GM12878 (cell line): Measurements from ENCODE around the gene GCFC2. TPM values are rescaled to one million over a fixed set of nuclear protein-coding genes. Genes with fewer than 3 reads are reported as not detected.

ENCODE experiments used
- ATAC-seq: fragments of 200-7000 bp; cut with Tn5 transposase; 3 replicates; pipeline ENCODE4 v1.9.1; 2020; ENCODE audit warnings: mild to moderate bottlenecking, moderate library complexity
- BruUV-seq: library from RNA; stranded (reverse); fragments of 400-500 nt; replicated peaks from 2 replicates; lab custom pipeline; 2021; lab: Mats Ljungman, UMichigan
- CTCF ChIA-PET: fragments of 300-600 bp; sonication (Branson Sonifier 250); formaldehyde crosslinking; extraction: SDS; loops from one replicate; lab custom pipeline; 2021; ENCODE audit warnings: inconsistent platforms; lab: Yijun Ruan, JAX
- POLR2A ChIA-PET: fragments of 350-600 bp; formaldehyde crosslinking; extraction: SDS; loops from one replicate; lab custom pipeline; 2021; ENCODE audit warnings: inconsistent platforms; lab: Charles Lee
- RAD21 ChIA-PET: fragments of 300-600 bp; sonication (Branson Sonifier 250); formaldehyde crosslinking; loops from one replicate; lab custom pipeline; 2023; ENCODE audit warnings: antibody characterized with exemption; ENCODE audit not compliant: unreplicated experiment; lab: Charles Lee
- SMC1A ChIA-PET: fragments of 300-600 bp; sonication (Branson Sonifier 250); formaldehyde crosslinking; loops from one replicate; lab custom pipeline; 2023; ENCODE audit not compliant: unreplicated experiment, uncharacterized antibody; lab: Charles Lee
- DNase-seq: peaks from one replicate; pipeline ENCODE4 v3.0.0-alpha.2; 2011; ENCODE audit warnings: low read depth, low spot score
- FAIRE-seq: peaks from 3 replicates; lab custom pipeline; 2011; peaks lifted over from hg19 to GRCh38; lab: Jason Lieb, UNC
- H2AFZ ChIP-seq: 2 replicates; pipeline ENCODE4 v1.6.0; 2011; ENCODE audit warnings: low read depth, low read length, control low read depth; ENCODE audit not compliant: control insufficient read depth
- H3K27ac ChIP-seq: 2 replicates; pipeline ENCODE4 v1.5.1; 2011; ENCODE audit warnings: control low read depth; ENCODE audit not compliant: control insufficient read depth, insufficient read depth
- H3K27me3 ChIP-seq, 2 experiments: replicated peaks in 1 of 2; 2 replicates each; pipeline versions ENCODE4 v1.6.0 to v1.6.1; 2011; ENCODE audit warnings: low read length in 1 of 2; ENCODE audit not compliant: control insufficient read depth in 2 of 2, insufficient read depth in 2 of 2
- H3K36me3 ChIP-seq, 2 experiments: 2 replicates each; pipeline ENCODE4 v1.5.1; 2011; ENCODE audit warnings: low read length in 1 of 2; ENCODE audit not compliant: control insufficient read depth in 2 of 2, insufficient read depth in 2 of 2
- H3K4me1 ChIP-seq: 2 replicates; pipeline ENCODE4 v1.6.1; 2011; ENCODE audit warnings: mild to moderate bottlenecking, low read length, moderate library complexity, mixed read lengths; ENCODE audit not compliant: control insufficient read depth, insufficient read depth
- H3K4me2 ChIP-seq: 2 replicates; pipeline ENCODE4 v1.6.0; 2011; ENCODE audit warnings: control low read depth; ENCODE audit not compliant: control insufficient read depth, insufficient read depth
- H3K4me3 ChIP-seq: fragments of 200-600 bp; sonication (generic); 2 replicates; pipeline ENCODE4 v1.5.1; 2016
- H3K79me2 ChIP-seq: 2 replicates; pipeline ENCODE4 v1.6.0; 2011; ENCODE audit warnings: low read length; ENCODE audit not compliant: control insufficient read depth, insufficient read depth
- H3K9ac ChIP-seq: 2 replicates; pipeline ENCODE4 v1.8.0; 2011; ENCODE audit warnings: low read length, control low read depth, mixed read lengths; ENCODE audit not compliant: control insufficient read depth, insufficient read depth
- H3K9me3 ChIP-seq: replicated peaks from 3 replicates; pipeline ENCODE4 v1.5.1; 2011; ENCODE audit warnings: mild to moderate bottlenecking, low read length; ENCODE audit not compliant: control insufficient read depth, insufficient read depth
- H4K20me1 ChIP-seq: 2 replicates; pipeline ENCODE4 v1.6.0; 2011; ENCODE audit not compliant: control insufficient read depth, insufficient read depth
- BRCA1 ChIP-seq: IDR thresholded peaks from 2 replicates; pipeline ENCODE4 v1.6.1; 2011; ENCODE audit warnings: low read depth, low read length, improper control_type of control experiment
- CBFB ChIP-seq: IDR thresholded peaks from 2 replicates; pipeline ENCODE4 v1.6.1; 2016; ENCODE audit warnings: antibody characterized with exemption, low read depth
- FOXK2 ChIP-seq: fragments of 450-650 bp; IDR thresholded peaks from 2 replicates; pipeline ENCODE4 v1.6.1; 2017; ENCODE audit warnings: mild to moderate bottlenecking, moderate library complexity
- PAX8 ChIP-seq: fragments of 450-650 bp; IDR thresholded peaks from 2 replicates; pipeline ENCODE4 v1.6.1; 2017; ENCODE audit warnings: mild to moderate bottlenecking, moderate library complexity
- TBL1XR1 ChIP-seq: IDR thresholded peaks from 2 replicates; pipeline ENCODE4 v1.6.1; 2012; ENCODE audit warnings: low read depth, low read length, improper control_type of control experiment
- WGBS: methylation state at CpG from one replicate; pipeline ENCODE4 v1.1.6; 2016; ENCODE audit warnings: low lambda C conversion rate; ENCODE audit not compliant: insufficient replicate concordance, insufficient coverage; ENCODE audit errors: missing lambda C conversion rate; 5-methylcytosine and 5-hydroxymethylcytosine counted together
- in situ Hi-C: fragments of 300-500 bp; cut with MboI; formaldehyde crosslinking; loops from 9 replicates; pipeline ENCODE4 v1.14.3; 2018; ENCODE audit warnings: mixed read lengths
- intact Hi-C: fragments of 100-400 bp; cut with micrococcal nuclease; formaldehyde crosslinking; loops from one replicate; pipeline ENCODE4 v1.14.2; 2022; ENCODE audit not compliant: unreplicated experiment
- polyA plus RNA-seq, 11 experiments: library from polyadenylated mRNA; depleted of rRNA in 4 of 11; unstranded in 6 of 11; stranded (reverse) in 5 of 11; fragments of >200 nt; fragmentation: Nextera tagmentation in 4 of 11; fragmentation: Illumina TruSeq in 1 of 11; extraction: Ambion mirVana in 4 of 11; extraction: Trizol in 1 of 11; gene quantifications; 1 replicate in 1 of 11; 2 replicates in 10 of 11; pipeline versions ENCODE4 v1.2.1 to v1.2.3, GENCODE V29; 2011 to 2016; ENCODE audit warnings: inconsistent platforms in 2 of 11, missing spikeins in 2 of 11, low read depth in 1 of 11
- total RNA-seq, 4 experiments: library from RNA; depleted of rRNA in 3 of 4; stranded (reverse); fragments of >200 nt in 3 of 4; fragmentation: Illumina TruSeq in 1 of 4; extraction: Trizol in 1 of 4; gene quantifications; 2 replicates each; pipeline versions ENCODE4 v1.2.1 to v1.2.3, GENCODE V29; 2013 to 2021
- TF ChIP-seq, protein P1 (sequence below), 3 experiments: IDR thresholded peaks in 2 of 3; conservative IDR thresholded peaks in 1 of 3; 2 replicates each; pipeline ENCODE4 v1.5.1; 2011; ENCODE audit warnings: low read depth in 3 of 3, low read length in 3 of 3, mild to moderate bottlenecking in 3 of 3, control low read depth in 2 of 3, moderate library complexity in 2 of 3, inconsistent platforms in 1 of 3, mixed read lengths in 1 of 3; ENCODE audit not compliant: control insufficient read depth in 2 of 3, insufficient read depth in 1 of 3; ENCODE audit errors: extremely low read depth in 1 of 3

Gene GCFC2
- total and polyA plus RNA-seq, 10 of the 15 experiments (the other 5 are each of a cell fraction or from before 2014, with no cell fraction given) = 15.5 to 36.5 (median 27.4) TPM

DNA sequence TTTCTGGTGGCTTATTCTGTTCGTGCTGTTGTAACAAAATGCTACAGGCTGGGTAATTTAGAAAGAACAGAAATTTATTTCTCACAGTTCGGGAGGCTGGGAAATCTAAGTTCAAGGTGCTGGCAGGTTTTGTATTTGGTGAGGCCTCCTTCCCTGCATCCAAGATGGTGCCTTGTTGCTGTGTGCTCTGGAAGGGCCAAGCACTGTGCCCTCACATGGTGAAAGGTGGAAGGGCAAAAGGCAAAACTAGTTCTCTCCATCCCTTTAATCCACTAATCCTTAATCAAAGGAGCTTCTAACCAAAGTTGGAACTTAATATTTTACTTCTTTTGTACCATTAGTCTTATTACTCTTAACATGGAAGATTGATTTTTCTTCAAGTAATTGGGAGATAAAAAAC, 56.7 kb downstream of the GCFC2 start:
- no TSS peak for BruUV-seq
- H3K36me3 ChIP-seq = peaks cover 1 to 31% of the 10 kb centered on the region in 2 experiments; a peak in 3 of 4 replicates
- DNase-seq (no peak), ATAC-seq (peak; percentile 34; the same call in 1 of the 3 replicates), FAIRE-seq (no peak)
- H3K4me2 ChIP-seq = no peak overlapping the region
- WGBS = 100% methylated on average over 2 of the region's 2 CpGs
- H3K79me2 ChIP-seq = peaks cover 3% of the 10 kb centered on the region
- no peak overlapping the region for H3K9ac ChIP-seq
- H3K27ac ChIP-seq = no peak overlapping the region
- peaks cover 3% of the 10 kb centered on the region; the same call in 2 of the 3 replicates for H3K9me3 ChIP-seq
- SMC1A ChIA-PET = interaction anchor here (0.9 to 1.8 kb wide), 2 partner anchors 23 to 127 kb away, joined by 3 to 5 read pairs; no protein-coding TSS in a partner anchor
- POLR2A ChIA-PET = no interaction called here
- no peak overlapping the region for H3K4me3 ChIP-seq
- no peaks in the 10 kb centered on the region for H4K20me1 ChIP-seq
- intact Hi-C loops (no loop called here), in situ Hi-C loops (no loop called here)
- no peaks in the 10 kb centered on the region for H3K4me1 ChIP-seq
- H2AFZ ChIP-seq = no peak overlapping the region
- CTCF ChIA-PET = interaction anchor here (0.7 to 2.2 kb wide), 6 partner anchors 11 to 23 kb away, joined by 3 to 12 read pairs (median 4); no protein-coding TSS in a partner anchor
- TF ChIP-seq CBFB (no peak), BRCA1 (no peak), TBL1XR1 (no peak), PAX8 (no peak), FOXK2 (no peak)
- TF ChIP-seq, protein P1, sequence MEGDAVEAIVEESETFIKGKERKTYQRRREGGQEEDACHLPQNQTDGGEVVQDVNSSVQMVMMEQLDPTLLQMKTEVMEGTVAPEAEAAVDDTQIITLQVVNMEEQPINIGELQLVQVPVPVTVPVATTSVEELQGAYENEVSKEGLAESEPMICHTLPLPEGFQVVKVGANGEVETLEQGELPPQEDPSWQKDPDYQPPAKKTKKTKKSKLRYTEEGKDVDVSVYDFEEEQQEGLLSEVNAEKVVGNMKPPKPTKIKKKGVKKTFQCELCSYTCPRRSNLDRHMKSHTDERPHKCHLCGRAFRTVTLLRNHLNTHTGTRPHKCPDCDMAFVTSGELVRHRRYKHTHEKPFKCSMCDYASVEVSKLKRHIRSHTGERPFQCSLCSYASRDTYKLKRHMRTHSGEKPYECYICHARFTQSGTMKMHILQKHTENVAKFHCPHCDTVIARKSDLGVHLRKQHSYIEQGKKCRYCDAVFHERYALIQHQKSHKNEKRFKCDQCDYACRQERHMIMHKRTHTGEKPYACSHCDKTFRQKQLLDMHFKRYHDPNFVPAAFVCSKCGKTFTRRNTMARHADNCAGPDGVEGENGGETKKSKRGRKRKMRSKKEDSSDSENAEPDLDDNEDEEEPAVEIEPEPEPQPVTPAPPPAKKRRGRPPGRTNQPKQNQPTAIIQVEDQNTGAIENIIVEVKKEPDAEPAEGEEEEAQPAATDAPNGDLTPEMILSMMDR (IDR thresholded peaks at IDR 0.05 in 2 of 3, conservative IDR thresholded peaks at IDR 0.05 in 1 of 3; ENCODE audit: control insufficient read depth in 2 of 3, extremely low read depth in 1 of 3, insufficient read depth in 1 of 3, low read depth in 3 of 3, low read length in 3 of 3) = 0 out of 6 replicates have a peak, but pooled peaks of 1 of the 3 experiments have one; percentile 7
- H3K27me3 ChIP-seq = no peaks in the 10 kb centered on the region
- RAD21 ChIA-PET = interaction anchor here (1.4 kb wide), 1 partner anchor 10 kb away, joined by 5 read pairs; no protein-coding TSS in a partner anchor
